NOMO-1 treated with dmso at 0.1 percent for 144 hours (cell line): ENCODE results near the gene LRP1B.

Source experiments
- DNase-seq: peaks from one replicate; lab custom pipeline; 2025; ENCODE audit not compliant: unreplicated experiment; lab: John Stamatoyannopoulos, UW

LRP1B gene

DNA sequence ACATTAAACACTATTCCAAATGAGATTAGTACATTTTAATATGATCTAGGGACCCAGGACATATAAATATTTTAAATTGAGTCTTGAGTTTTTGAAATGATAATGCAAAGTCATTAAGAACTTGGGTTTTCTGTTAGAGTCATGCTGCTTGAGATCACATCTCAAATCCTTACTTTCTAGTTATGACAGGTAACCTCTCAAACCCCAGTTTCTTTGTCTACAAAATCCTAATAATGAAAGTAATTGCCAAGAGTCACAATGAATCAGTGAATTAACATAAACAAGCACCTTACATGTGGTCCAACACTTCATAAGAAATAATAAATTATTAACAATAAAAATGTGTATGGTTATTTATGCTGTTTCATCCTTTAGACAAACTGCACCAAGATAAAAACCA, 607.6 kb downstream of the LRP1B start:
- no peak for DNase-seq

DNA sequence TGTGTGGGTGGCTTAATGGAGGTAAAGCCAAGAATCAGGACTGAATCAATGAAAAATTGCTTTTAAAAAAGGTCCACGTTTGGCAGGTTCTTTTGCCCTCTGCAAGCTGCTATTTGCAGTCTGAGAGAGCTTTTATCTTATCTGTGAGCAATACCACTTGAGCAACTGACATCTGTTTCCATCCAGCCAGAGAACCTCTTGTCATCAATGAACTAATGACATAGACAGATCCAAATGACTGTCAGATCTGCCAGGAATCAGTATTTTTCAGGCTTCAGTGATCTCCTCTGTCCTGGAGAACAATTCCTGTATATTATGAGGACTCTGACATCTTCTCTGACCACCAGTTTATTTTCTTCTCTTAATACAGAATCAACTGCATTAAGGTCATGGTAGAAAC, 608.1 kb downstream of the LRP1B start:
- no peak for DNase-seq

- no peak for DNase-seq
Observed at GRCh38 chr2:141522048-141522447, 608.8 kb downstream of the LRP1B start.

- DNase-seq: no peak
Observed at GRCh38 chr2:141519906-141520305, 610.9 kb downstream of the LRP1B start.

DNA sequence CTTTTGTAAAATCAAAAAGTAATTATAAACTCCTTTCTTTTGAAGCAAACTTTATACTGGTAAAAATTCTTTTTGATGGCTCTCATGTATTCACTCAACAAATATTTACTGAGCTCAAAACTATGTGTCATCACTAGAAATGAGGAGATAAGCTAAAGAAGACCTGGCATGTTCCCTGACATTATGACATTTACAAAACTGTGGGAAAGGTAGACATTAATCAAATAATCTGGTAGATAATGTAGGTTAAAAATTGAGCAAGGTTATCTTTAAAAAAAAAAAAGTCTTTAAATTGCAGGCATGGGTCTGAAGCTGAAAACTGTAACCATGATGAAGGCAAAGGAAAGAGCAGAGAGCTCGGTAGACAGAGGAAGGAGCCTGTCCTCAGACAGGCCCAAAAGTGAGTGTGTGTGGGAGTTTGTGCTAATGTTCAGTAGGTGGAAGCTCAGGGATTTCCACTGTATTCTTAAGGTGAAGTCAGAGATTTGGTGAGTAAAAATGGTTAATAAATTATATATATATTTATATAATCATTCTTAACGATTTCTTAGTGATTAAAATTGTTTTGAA, 612.9 kb downstream of the LRP1B start:
- no peak for DNase-seq

- DNase-seq: no peak
Observed at GRCh38 chr2:141517180-141517851, 613.5 kb downstream of the LRP1B start.

DNA sequence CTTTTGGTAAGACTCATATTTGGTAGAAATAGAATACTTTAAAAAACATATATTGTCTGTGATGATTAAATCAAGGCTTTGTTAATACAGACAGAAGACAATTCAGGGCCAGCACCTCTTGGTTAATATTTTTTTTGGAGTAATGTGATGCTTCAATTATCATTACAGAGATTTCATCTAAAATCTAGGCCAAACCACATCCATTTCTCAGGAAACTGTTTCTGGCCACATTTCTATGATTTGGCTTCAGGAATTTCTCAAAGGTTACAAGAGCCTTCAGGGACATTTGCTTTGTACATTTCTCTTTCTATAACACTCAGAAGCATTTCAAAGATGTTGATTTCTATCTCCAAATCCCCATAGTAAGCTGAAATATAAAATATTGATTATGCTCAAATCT, 614.9 kb downstream of the LRP1B start:
- no peak for DNase-seq

GRCh38 chr2:141513853-141514252, 617.0 kb downstream of the LRP1B start:
- DNase-seq: no peak

DNA sequence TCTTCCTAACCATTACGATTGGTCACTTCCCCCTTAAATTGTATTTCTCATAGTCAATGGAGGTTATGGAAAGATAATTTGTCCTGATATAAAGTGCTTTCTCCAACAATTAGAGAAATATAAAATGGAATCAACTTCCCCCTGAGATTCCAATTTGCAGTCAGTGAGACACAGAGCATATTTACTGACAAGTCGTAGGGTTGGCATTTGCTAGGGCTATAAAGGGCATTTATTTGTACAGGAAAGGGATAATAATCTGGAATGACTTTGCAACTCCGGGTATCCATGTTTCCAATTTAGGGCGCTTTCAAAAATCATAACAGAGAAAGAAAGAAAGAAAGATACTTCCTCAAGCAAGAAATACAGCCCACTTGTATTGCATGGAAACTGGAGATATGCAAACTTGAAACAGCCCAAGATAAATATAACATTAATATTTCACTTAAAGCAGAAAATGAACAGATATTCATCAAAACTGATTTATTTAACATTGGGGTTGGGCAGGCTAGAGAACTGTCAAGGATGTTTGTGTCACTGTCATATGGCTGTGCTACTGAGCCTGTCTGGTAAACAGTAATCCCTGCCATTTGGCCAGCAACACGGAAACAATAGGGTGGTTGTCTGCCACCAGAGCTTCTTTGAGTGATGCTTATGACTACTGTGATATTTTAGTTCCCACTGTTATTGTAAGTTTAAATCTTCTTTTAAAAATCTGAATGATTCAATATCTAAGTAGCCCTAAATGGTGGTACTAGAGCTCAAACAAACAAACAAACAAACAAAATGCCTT, 621.8 kb downstream of the LRP1B start:
- DNase-seq: no peak

GRCh38 chr2:141508086-141508752, 622.6 kb downstream of the LRP1B start:
- no peak for DNase-seq

DNA sequence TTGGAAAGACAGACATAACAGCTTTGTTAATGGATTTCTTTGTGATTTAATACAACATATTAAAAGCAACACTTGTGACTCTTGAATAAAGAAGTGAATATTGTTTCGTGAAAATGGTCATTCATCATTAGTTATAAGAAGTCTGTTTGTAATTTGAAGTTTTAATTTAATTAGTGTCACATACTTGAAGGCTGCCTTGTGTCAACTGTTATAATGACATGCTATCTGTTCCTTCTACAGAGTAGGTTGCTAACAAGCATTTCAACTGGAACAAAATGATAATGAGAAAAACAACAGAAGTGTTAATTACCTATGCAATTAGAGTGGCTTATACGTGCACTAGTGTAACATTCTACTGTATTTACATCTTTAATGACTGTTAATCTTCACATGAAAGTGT, 624.7 kb downstream of the LRP1B start:
- no peak for DNase-seq

- no peak for DNase-seq
Observed at GRCh38 chr2:141501752-141502151, 629.1 kb downstream of the LRP1B start.

DNA sequence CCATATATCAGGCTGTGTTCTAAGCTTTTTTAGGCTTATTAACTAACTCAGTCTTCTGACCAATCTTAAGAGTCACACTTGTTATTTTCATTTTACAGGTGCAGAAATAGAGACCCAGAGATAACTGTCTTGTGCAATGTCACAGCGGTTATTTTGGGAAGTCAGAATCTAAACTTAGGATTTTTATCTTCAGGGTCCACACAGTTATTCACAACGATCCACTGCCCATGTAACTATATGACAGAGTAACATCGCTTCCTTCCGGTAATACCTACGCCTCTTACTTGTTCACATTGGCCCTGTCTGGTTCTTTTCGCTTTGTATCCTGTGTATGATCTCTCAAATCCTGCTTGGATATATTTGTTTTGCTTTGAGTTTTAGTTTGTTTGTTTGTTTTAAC, 631.7 kb downstream of the LRP1B start:
- DNase-seq: no peak

GRCh38 chr2:141498561-141498960, 632.3 kb downstream of the LRP1B start:
- DNase-seq: no peak

DNA sequence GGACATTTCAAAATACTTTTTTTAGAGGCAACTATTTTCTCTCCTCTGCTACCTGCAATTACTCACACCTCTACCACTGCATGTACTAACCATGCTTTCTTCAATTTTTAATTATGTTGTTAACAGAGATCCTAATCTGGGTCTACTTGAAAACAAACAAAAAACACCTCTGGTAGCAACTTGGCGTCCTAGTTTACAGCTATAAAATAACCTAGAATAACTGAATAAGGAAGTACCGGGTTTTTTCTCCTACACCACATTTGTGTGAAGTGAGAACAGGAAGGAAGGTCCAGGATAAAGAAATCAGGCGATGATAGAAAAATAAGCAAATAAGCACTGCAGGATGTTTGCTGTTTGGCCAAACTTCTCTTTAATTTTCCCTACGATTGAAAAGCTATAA, 633.5 kb downstream of the LRP1B start:
- DNase-seq: peak; percentile 13

- DNase-seq: peak; percentile 4
Observed at GRCh38 chr2:141496810-141497209, 634.0 kb downstream of the LRP1B start.

DNA sequence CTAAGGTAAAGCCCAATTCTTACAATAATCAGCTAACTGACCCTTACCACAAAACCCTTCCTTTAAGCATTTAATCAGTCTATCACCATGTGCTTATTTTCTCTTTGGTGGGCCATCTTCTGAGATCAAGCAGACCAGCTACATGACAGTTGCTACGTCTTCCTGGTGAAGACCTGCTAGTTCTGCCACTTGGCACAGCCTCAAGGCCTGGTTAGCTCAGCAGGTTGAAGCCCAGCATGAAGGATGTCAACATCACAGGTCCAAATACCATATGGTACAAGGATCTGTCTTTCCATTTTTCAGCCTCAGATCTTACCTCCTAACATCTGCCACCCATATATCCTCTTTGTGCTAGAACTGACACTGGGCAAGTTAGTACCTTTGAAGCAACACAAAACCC, 636.9 kb downstream of the LRP1B start:
- DNase-seq: no peak

DNA sequence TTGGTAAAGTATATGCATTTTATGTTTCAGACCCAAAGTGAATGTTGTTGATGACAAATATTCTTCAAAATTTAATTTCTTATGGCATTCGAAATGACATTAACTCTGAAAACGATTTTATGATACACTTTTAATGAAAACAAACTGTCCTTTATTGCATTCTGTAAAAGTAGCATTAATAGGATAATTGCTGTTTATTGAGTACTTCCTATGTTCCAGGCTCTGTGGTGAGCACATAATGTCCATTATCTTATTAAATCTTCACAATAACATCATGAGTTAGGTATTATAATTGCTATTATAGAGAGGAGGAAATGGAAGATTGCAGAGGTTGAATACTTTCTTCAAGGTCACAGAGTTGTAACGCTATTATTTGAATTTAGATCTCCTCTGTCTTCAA, 638.0 kb downstream of the LRP1B start:
- no peak for DNase-seq

GRCh38 chr2:141490886-141491285, 639.9 kb downstream of the LRP1B start:
- no peak for DNase-seq

- no peak for DNase-seq
Observed at GRCh38 chr2:141482697-141483096, 648.1 kb downstream of the LRP1B start.

GRCh38 chr2:141475801-141476200, 655.0 kb downstream of the LRP1B start:
- no peak for DNase-seq

DNA sequence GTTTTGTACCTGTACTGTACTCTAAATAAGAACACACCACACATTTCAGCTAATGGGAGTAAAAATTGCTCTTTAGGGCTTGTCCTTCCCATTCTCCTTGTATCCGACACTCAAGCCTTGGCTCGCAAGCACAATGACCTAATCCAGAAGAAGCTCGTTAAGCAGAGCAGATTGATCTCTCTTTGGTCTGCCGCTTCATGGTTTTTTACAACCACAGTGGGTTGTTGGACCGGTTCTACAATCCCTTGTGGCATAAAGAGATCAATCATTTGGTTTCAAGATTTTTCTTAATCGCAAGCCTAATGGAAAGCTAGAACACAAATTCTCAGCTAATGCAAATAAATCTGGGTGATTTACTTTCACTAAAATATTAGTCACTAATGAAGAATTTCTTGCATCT, 662.1 kb downstream of the LRP1B start:
- no peak for DNase-seq
